Esophagus (tissue), 2 donors: ENCODE measurements around the gene CRABP2. TPM values are rescaled to one million over a fixed set of nuclear protein-coding genes. Genes with fewer than 3 reads are reported as not detected.
A peak's percentile ranks its signal among the peaks of the same experiment; 100 is the strongest.

Source experiments
- H3K27ac ChIP-seq, 2 donors: one replicate each; pipeline ENCODE4 v1.5.1; 2013; ENCODE audit warnings: low read depth in 2 of 2, mild to moderate bottlenecking in 2 of 2, inconsistent platforms in 1 of 2, low read length in 1 of 2, moderate library complexity in 1 of 2
- H3K27me3 ChIP-seq, 2 donors: one replicate each; pipeline ENCODE4 v1.6.1; 2013; ENCODE audit warnings: low read length in 2 of 2, control low read depth in 1 of 2, mild to moderate bottlenecking in 1 of 2; ENCODE audit not compliant: insufficient read depth in 2 of 2, control insufficient read depth in 1 of 2
- H3K36me3 ChIP-seq, 2 donors: one replicate each; pipeline ENCODE4 v1.6.1; 2013; ENCODE audit warnings: low read length in 1 of 2; ENCODE audit not compliant: control insufficient read depth in 2 of 2, insufficient read depth in 2 of 2
- H3K4me1 ChIP-seq, 2 donors: one replicate each; pipeline ENCODE4 v1.6.1; 2013; ENCODE audit warnings: low read length in 1 of 2; ENCODE audit not compliant: control insufficient read depth in 2 of 2, insufficient read depth in 2 of 2
- H3K4me3 ChIP-seq, 2 donors: one replicate each; pipeline ENCODE4 v1.5.1; 2013; ENCODE audit warnings: low read length in 2 of 2, mild to moderate bottlenecking in 2 of 2, low read depth in 1 of 2, moderate library complexity in 1 of 2
- H3K9me3 ChIP-seq, 2 donors: one replicate each; pipeline ENCODE4 v1.6.1; 2013; ENCODE audit warnings: mild to moderate bottlenecking in 2 of 2, low read depth in 1 of 2, low read length in 1 of 2, moderate library complexity in 1 of 2; ENCODE audit not compliant: control insufficient read depth in 2 of 2, insufficient read depth in 1 of 2
- WGBS, 2 donors: extraction: QIAGEN DNeasy Blood & Tissue Kit; methylation state at CpG; one replicate each; pipeline ENCODE4 v1.1.7; 2013; 5-methylcytosine and 5-hydroxymethylcytosine counted together
- polyA plus RNA-seq, 2 donors: library from polyadenylated mRNA; stranded (reverse); fragments of 200-250 nt; gene quantifications; one replicate each; pipeline ENCODE4 v1.2.3, GENCODE V29; 2013
- donor health status: healthy with polysubstance abuse.
- donor health status: Bipolar disorder and iron deficiency.

The CRABP2 gene
- polyA plus RNA-seq, 2 donors = 1,310 to 1,799 TPM

- H3K9me3 ChIP-seq = no peaks in the 10 kb centered on the region
- H3K4me3 ChIP-seq = no peak overlapping the region
- H3K27ac ChIP-seq = peak overlapping the region in 1 of 2 donors; percentile 86
- peaks cover 6 to 32% of the 10 kb centered on the region in 2 donors for H3K4me1 ChIP-seq
- no peaks in the 10 kb centered on the region for H3K36me3 ChIP-seq
- WGBS, 2 donors = 60 to 69% methylated on average over 9 of the region's 9 CpGs
- no peaks in the 10 kb centered on the region for H3K27me3 ChIP-seq
These were observed 5.8 kb upstream of the CRABP2 start for GRCh38 chr1:156711011-156711817.

GRCh38 chr1:156709757-156710489 lies 4.5 kb upstream of the CRABP2 start:
- Histone ChIP-seq H3K9me3 (no peaks in the 10 kb centered on the region), H3K27ac (peak overlapping the region; percentile 38 to 86), H3K4me1 (peaks cover 10 to 36% of the 10 kb centered on the region in 2 donors), H3K36me3 (no peaks in the 10 kb centered on the region), H3K4me3 (no peak overlapping the region), H3K27me3 (no peaks in the 10 kb centered on the region)
- 29 to 41% methylated on average over 9 to 11 of the region's 11 CpGs for WGBS, 2 donors

- Histone ChIP-seq H3K9me3 (no peaks in the 10 kb centered on the region), H3K27ac (peak overlapping the region; percentile 38 to 86), H3K36me3 (no peaks in the 10 kb centered on the region), H3K4me3 (no peak overlapping the region), H3K27me3 (no peaks in the 10 kb centered on the region), H3K4me1 (peaks cover 10 to 42% of the 10 kb centered on the region in 2 donors)
- WGBS, 2 donors = 45 to 54% methylated on average over 4 of the region's 4 CpGs
These were observed 3.6 kb upstream of the CRABP2 start for GRCh38 chr1:156709031-156709430.

- no peaks in the 10 kb centered on the region for H3K36me3 ChIP-seq
- H3K4me3 ChIP-seq = no peak overlapping the region
- peak overlapping the region; percentile 16 to 50 for H3K27ac ChIP-seq
- H3K4me1 ChIP-seq = peaks cover 10 to 47% of the 10 kb centered on the region in 2 donors
- WGBS, 2 donors = 38 to 56% methylated on average over 4 of the region's 4 CpGs
- H3K9me3 ChIP-seq = no peaks in the 10 kb centered on the region
- H3K27me3 ChIP-seq = no peaks in the 10 kb centered on the region
These were observed 2.9 kb upstream of the CRABP2 start for GRCh38 chr1:156708218-156708661.

GRCh38 chr1:156707417-156708217 lies 2.2 kb upstream of the CRABP2 start:
- WGBS, 2 donors = 48 to 51% methylated on average over 8 of the region's 8 CpGs
- Histone ChIP-seq H3K9me3 (no peaks in the 10 kb centered on the region), H3K27ac (peak overlapping the region; percentile 65 to 87)

GRCh38 chr1:156706657-156707416 lies 1.5 kb upstream of the CRABP2 start:
- no peaks in the 10 kb centered on the region for H3K36me3 ChIP-seq
- H3K27ac ChIP-seq = peak overlapping the region; percentile 65 to 87
- peak overlapping the region; percentile 52 to 61 for H3K4me3 ChIP-seq
- no peaks in the 10 kb centered on the region for H3K9me3 ChIP-seq
- H3K27me3 ChIP-seq = no peaks in the 10 kb centered on the region
- WGBS, 2 donors = 4 to 5% methylated on average over 28 to 29 of the region's 29 CpGs
- H3K4me1 ChIP-seq = peaks cover 10 to 41% of the 10 kb centered on the region in 2 donors

More at GRCh38 chr1:156707417-156708217, 2.2 kb upstream of the CRABP2 start:
- H3K4me1 ChIP-seq = peaks cover 10 to 47% of the 10 kb centered on the region in 2 donors
- H3K4me3 ChIP-seq = no peak overlapping the region
- H3K27me3 ChIP-seq = no peaks in the 10 kb centered on the region
- H3K36me3 ChIP-seq = no peaks in the 10 kb centered on the region

- Histone ChIP-seq H3K9me3 (no peaks in the 10 kb centered on the region), H3K36me3 (peaks cover 0 to under 1% of the 10 kb centered on the region in 2 donors), H3K27ac (peak overlapping the region; percentile 65 to 87), H3K4me1 (peaks cover 14 to 41% of the 10 kb centered on the region in 2 donors), H3K27me3 (no peaks in the 10 kb centered on the region), H3K4me3 (peak overlapping the region; percentile 52 to 61)
- 2% methylated on average over 44 to 45 of the region's 45 CpGs for WGBS, 2 donors
These were observed 704 bp upstream of the CRABP2 start for GRCh38 chr1:156705918-156706656.

- Histone ChIP-seq H3K4me3 (peak overlapping the region; percentile 52 to 61), H3K9me3 (no peaks in the 10 kb centered on the region), H3K4me1 (peaks cover 13 to 36% of the 10 kb centered on the region in 2 donors), H3K36me3 (peaks cover 0 to 10% of the 10 kb centered on the region in 2 donors), H3K27ac (peak overlapping the region; percentile 65 to 87), H3K27me3 (no peaks in the 10 kb centered on the region)
- 0 to 2% methylated on average over 24 to 29 of the region's 29 CpGs for WGBS, 2 donors
These were observed 458 bp downstream of the CRABP2 start for GRCh38 chr1:156704930-156705320.
